ENCODE measurements around the gene CPEB4. TPM values are rescaled to one million over a fixed set of nuclear protein-coding genes. Genes with fewer than 3 reads are reported as not detected.

Gene CPEB4
- total RNA-seq, 4 donors from 2014 or later, result 33.2 to 51.6 (median 44.8) TPM

- no peaks in the 10 kb centered on the region for H3K27me3 ChIP-seq
- H3K36me3 ChIP-seq, result peaks cover 0 to 5% (median 0%) of the 10 kb centered on the region in 3 donors
- peaks cover 0 to 48% (median 10%) of the 10 kb centered on the region in 3 donors for H3K4me1 ChIP-seq
- no peak for DNase-seq
- H3K27ac ChIP-seq, result no peak overlapping the region
- H3K9me3 ChIP-seq, result no peaks in the 10 kb centered on the region
- no peak overlapping the region for H3K4me3 ChIP-seq
- TF ChIP-seq POLR2A (IDR thresholded peaks at IDR 0.05) (no peak), CTCF (IDR thresholded peaks at IDR 0.05) (no peak)
- intact Hi-C loops (cut with DNase I), result no loop called here
- 90 to 91% methylated on average over 1 of the region's 1 CpG for WGBS, 2 donors
Observed at GRCh38 chr5:173904151-173904550, 16.0 kb downstream of the CPEB4 start.

GRCh38 chr5:173907284-173907683, 19.1 kb downstream of the CPEB4 start:
- Histone ChIP-seq H3K4me3 (no peak overlapping the region), H3K36me3 (peaks cover 0 to 25% (median 0%) of the 10 kb centered on the region in 3 donors), H3K27me3 (no peaks in the 10 kb centered on the region), H3K9me3 (no peaks in the 10 kb centered on the region), H3K27ac (peak overlapping the region in 2 of 4 donors; percentile 2 to 36), H3K4me1 (peaks cover 0 to 46% (median 8%) of the 10 kb centered on the region in 3 donors)
- no peak for TF ChIP-seq POLR2A (IDR thresholded peaks at IDR 0.05)
- TF ChIP-seq CTCF (IDR thresholded peaks at IDR 0.05), result no peak
- no peak for DNase-seq
- intact Hi-C loops (cut with DNase I), result no loop called here
- 67 to 85% methylated on average over 1 of the region's 1 CpG for WGBS, 2 donors

GRCh38 chr5:173907686-173908371, 19.7 kb downstream of the CPEB4 start:
- peaks cover 0 to 41% (median 2%) of the 10 kb centered on the region in 3 donors for H3K4me1 ChIP-seq
- peaks cover 0 to 30% (median 0%) of the 10 kb centered on the region in 3 donors for H3K36me3 ChIP-seq
- H3K27me3 ChIP-seq, result no peaks in the 10 kb centered on the region
- no peak for DNase-seq
- 49 to 52% methylated on average over 3 of the region's 3 CpGs for WGBS, 2 donors
- no peak for TF ChIP-seq POLR2A (IDR thresholded peaks at IDR 0.05)
- TF ChIP-seq CTCF (IDR thresholded peaks at IDR 0.05), result no peak
- no peaks in the 10 kb centered on the region for H3K9me3 ChIP-seq
- no peak overlapping the region for H3K4me3 ChIP-seq
- intact Hi-C loops (cut with DNase I), result no loop called here
- peak overlapping the region in 2 of 4 donors; percentile 2 to 36 for H3K27ac ChIP-seq

- TF ChIP-seq CTCF (IDR thresholded peaks at IDR 0.05) (no peak), POLR2A (IDR thresholded peaks at IDR 0.05) (no peak)
- Histone ChIP-seq H3K4me3 (no peak overlapping the region), H3K27ac (peak overlapping the region in 1 of 4 donors; percentile 19), H3K4me1 (peaks cover 0 to 28% (median 0%) of the 10 kb centered on the region in 3 donors), H3K36me3 (peaks cover 0 to 35% (median 0%) of the 10 kb centered on the region in 3 donors), H3K27me3 (no peaks in the 10 kb centered on the region), H3K9me3 (no peaks in the 10 kb centered on the region)
- no peak for DNase-seq
- 45 to 52% methylated on average over 3 of the region's 3 CpGs for WGBS, 2 donors
- intact Hi-C loops (cut with DNase I), result no loop called here
Observed at GRCh38 chr5:173909199-173909598, 21.1 kb downstream of the CPEB4 start.

- Histone ChIP-seq H3K9me3 (no peaks in the 10 kb centered on the region), H3K27me3 (no peaks in the 10 kb centered on the region), H3K4me3 (no peak overlapping the region), H3K27ac (no peak overlapping the region), H3K4me1 (peaks cover 0 to 28% (median 0%) of the 10 kb centered on the region in 3 donors), H3K36me3 (peaks cover 0 to 35% (median 0%) of the 10 kb centered on the region in 3 donors)
- no peak for TF ChIP-seq CTCF (IDR thresholded peaks at IDR 0.05)
- TF ChIP-seq POLR2A (IDR thresholded peaks at IDR 0.05), result no peak
- 74 to 80% methylated on average over 3 of the region's 3 CpGs for WGBS, 2 donors
- DNase-seq, result no peak
- intact Hi-C loops (cut with DNase I), result no loop called here
Observed at GRCh38 chr5:173910215-173910614, 22.1 kb downstream of the CPEB4 start.

All from esophagus squamous epithelium (tissue), 5 donors.